ENCODE data around the gene OTOGL.

DNA sequence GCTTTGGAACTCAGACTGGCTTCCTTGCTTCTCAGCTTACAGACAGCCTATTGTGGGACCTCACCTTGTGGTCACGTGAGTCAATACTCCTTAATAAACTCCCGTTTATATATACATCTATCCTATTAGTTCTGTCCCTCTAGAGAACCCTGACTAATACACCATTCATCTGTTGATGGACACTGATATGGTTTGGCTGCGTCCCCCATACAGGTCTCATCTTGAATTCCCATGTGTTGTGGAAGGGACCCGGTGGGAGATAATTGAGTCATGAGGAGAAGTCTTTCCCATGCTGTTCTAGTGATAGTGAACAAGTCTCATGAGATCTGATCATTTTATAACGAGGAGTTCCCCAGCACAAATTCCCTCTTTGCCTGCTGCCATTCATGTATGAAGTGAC is 57.0 kb downstream of the OTOGL start:
- TF ChIP-seq SMC3 (IDR thresholded peaks at IDR 0.05; ENCODE audit: low read depth, low read length) (no peak), FOXM1 (IDR thresholded peaks at IDR 0.05; ENCODE audit: low read depth) (no peak)
